Gastroesophageal sphincter (tissue), 4 donors: ENCODE measurements around the gene ARMC12. TPM values are rescaled to one million over a fixed set of nuclear protein-coding genes. Genes with fewer than 3 reads are reported as not detected.

Experiments used
- ATAC-seq: fragments of 150-250 bp; one replicate; pipeline ENCODE4 v1.9.1; 2016; ENCODE audit warnings: mild to moderate bottlenecking, moderate library complexity
- H3K27ac ChIP-seq, 4 donors: fragments of 200-600 bp; sonication (generic) in 3 of 4; 1 replicate in 3 of 4; 2 replicates in 1 of 4; pipeline ENCODE4 v1.5.1; 2016 to 2019
- H3K27me3 ChIP-seq: fragments of 200-600 bp; sonication (generic); one replicate; pipeline ENCODE4 v1.5.1; 2019
- H3K36me3 ChIP-seq, 2 donors: fragments of 200-600 bp; sonication (generic); one replicate each; pipeline ENCODE4 v1.5.1; 2019; ENCODE audit warnings: control low read depth in 1 of 2
- H3K4me1 ChIP-seq, 3 donors: fragments of 200-600 bp; sonication (generic); 1 replicate in 2 of 3; 2 replicates in 1 of 3; pipeline ENCODE4 v1.5.1; 2016 to 2019; ENCODE audit warnings: control low read depth in 2 of 3
- H3K4me3 ChIP-seq, 2 donors: fragments of 200-600 bp; sonication (generic); one replicate each; pipeline ENCODE4 v1.5.1; 2019; ENCODE audit warnings: mild to moderate bottlenecking in 1 of 2, moderate library complexity in 1 of 2
- H3K9me3 ChIP-seq, 3 donors: fragments of 200-600 bp; sonication (generic); one replicate each; pipeline ENCODE4 v1.5.1; 2017 to 2019; ENCODE audit warnings: control low read depth in 2 of 3
- EP300 ChIP-seq: sonication (generic); formaldehyde crosslinking; IDR thresholded peaks from one replicate; pipeline ENCODE4 v1.6.1; 2017; ENCODE audit warnings: antibody characterized with exemption, mild to moderate bottlenecking
- POLR2A ChIP-seq, 2 donors: fragments of 450-650 bp; IDR thresholded peaks; one replicate each; pipeline ENCODE4 v1.6.1; 2017; ENCODE audit warnings: antibody characterized with exemption in 2 of 2, mild to moderate bottlenecking in 2 of 2, moderate library complexity in 1 of 2
- POLR2AphosphoS5 ChIP-seq: sonication (generic); formaldehyde crosslinking; IDR thresholded peaks from one replicate; pipeline ENCODE4 v1.6.1; 2017; ENCODE audit warnings: antibody characterized with exemption
- whole genome bisulfite sequencing, 2 donors: methylation state at CpG; one replicate each; pipeline ENCODE4 v1.1.5; 2018; ENCODE audit warnings: low coverage in 1 of 2; 5-methylcytosine and 5-hydroxymethylcytosine counted together
- total RNA-seq, 4 donors: library from RNA; depleted of rRNA; stranded (reverse); fragments of >200 nt; gene quantifications; one replicate each; pipeline ENCODE4 v1.1.0, GENCODE V29; 2016
- TF ChIP-seq, protein P1 (sequence below), 4 experiments: fragments of 200-600 bp in 2 of 4; fragments of 450-650 bp in 2 of 4; sonication (generic) in 1 of 4; IDR thresholded peaks; one replicate each; pipeline ENCODE4 v1.5.1; 2017 to 2019; ENCODE audit warnings: antibody characterized with exemption in 4 of 4, mild to moderate bottlenecking in 2 of 4, moderate library complexity in 2 of 4

The ARMC12 gene
- total RNA-seq, 4 donors from 2014 or later, result 0.54 to 1.5 TPM; not detected in 2

DNA sequence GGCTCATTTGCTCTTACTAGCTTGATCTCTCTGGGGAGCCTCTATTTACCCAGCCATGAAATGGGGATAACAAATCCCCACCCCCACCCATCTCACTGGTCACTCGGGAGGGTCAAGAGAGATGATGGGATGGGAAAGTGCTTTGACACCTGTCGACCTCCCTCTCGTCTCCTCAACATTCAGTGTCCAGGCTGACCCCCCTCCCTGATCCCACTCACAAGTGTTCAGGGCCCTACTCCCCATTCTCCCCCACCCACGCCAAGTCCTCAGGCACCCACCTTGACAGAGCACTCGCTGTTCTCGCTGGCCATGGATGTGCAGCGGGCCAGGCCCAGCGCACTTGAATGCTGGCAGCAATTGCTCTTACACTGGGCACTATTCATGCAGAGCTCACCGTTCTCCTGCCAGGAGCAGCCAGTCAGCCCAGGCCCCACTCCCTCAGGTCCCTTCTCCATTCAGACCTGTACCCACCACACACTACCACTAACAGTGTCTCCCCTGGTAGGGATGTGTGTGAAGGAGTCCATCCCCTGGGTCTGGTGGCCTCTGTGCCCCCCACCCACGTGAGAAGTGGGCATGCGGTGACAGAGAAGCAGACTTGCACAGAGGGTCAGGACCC is 58.7 kb downstream of the ARMC12 start:
- no peaks in the 10 kb centered on the region for H3K4me1 ChIP-seq
- H3K9me3 ChIP-seq, result no peaks in the 10 kb centered on the region
- no peaks in the 10 kb centered on the region for H3K36me3 ChIP-seq
- TF ChIP-seq EP300 (no peak), POLR2A (IDR thresholded peaks at IDR 0.05) (no peak), POLR2AphosphoS5 (no peak)
- TF ChIP-seq, protein P1, sequence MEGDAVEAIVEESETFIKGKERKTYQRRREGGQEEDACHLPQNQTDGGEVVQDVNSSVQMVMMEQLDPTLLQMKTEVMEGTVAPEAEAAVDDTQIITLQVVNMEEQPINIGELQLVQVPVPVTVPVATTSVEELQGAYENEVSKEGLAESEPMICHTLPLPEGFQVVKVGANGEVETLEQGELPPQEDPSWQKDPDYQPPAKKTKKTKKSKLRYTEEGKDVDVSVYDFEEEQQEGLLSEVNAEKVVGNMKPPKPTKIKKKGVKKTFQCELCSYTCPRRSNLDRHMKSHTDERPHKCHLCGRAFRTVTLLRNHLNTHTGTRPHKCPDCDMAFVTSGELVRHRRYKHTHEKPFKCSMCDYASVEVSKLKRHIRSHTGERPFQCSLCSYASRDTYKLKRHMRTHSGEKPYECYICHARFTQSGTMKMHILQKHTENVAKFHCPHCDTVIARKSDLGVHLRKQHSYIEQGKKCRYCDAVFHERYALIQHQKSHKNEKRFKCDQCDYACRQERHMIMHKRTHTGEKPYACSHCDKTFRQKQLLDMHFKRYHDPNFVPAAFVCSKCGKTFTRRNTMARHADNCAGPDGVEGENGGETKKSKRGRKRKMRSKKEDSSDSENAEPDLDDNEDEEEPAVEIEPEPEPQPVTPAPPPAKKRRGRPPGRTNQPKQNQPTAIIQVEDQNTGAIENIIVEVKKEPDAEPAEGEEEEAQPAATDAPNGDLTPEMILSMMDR (IDR thresholded peaks at IDR 0.05), result no peak
- no peak overlapping the region for H3K27ac ChIP-seq
- peaks cover 54% of the 10 kb centered on the region for H3K27me3 ChIP-seq
- no peak for ATAC-seq
- WGBS, 2 donors, result 84 to 93% methylated on average over 5 to 8 of the region's 11 CpGs
- no peak overlapping the region for H3K4me3 ChIP-seq

DNA sequence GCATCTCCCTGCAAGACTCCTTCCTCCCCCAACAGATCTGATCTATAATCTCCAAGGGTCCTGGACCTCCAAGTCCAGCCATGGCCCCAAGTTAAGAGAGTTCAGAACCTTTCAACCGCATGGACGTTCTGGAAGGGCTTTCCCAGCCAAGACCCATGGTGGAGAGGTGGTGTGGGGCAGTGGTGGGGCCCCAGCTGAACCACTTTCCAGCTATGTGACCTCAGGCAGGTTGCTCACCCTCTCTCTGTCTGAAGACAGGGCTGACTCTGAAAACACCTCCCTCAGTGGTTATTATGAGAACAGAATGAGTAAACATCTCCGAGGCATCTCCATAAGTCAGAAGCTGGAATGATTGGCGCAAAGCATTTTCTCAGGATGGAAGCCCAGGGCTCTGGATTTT is 59.4 kb downstream of the ARMC12 start:
- Histone ChIP-seq H3K9me3 (no peaks in the 10 kb centered on the region), H3K4me3 (no peak overlapping the region), H3K36me3 (no peaks in the 10 kb centered on the region), H3K27ac (no peak overlapping the region), H3K27me3 (peaks cover 47% of the 10 kb centered on the region), H3K4me1 (no peaks in the 10 kb centered on the region)
- TF ChIP-seq EP300 (no peak), POLR2A (IDR thresholded peaks at IDR 0.05) (no peak), POLR2AphosphoS5 (no peak)
- TF ChIP-seq, protein P1 (IDR thresholded peaks at IDR 0.05), result no peak
- 75 to 89% methylated on average over 4 of the region's 4 CpGs for WGBS, 2 donors
- ATAC-seq, result no peak

- H3K4me3 ChIP-seq, result no peak overlapping the region
- no peak overlapping the region for H3K27ac ChIP-seq
- no peak for TF ChIP-seq EP300
- ATAC-seq, result no peak
- 50 to 80% methylated on average over 2 to 7 of the region's 8 CpGs for whole genome bisulfite sequencing, 2 donors
- no peaks in the 10 kb centered on the region for H3K4me1 ChIP-seq
- H3K9me3 ChIP-seq, result no peaks in the 10 kb centered on the region
- no peaks in the 10 kb centered on the region for H3K36me3 ChIP-seq
- peaks cover 36% of the 10 kb centered on the region for H3K27me3 ChIP-seq
Observed at GRCh38 chr6:35797837-35798526, 61.1 kb downstream of the ARMC12 start.

Other genes with a start within 250 kb of the ARMC12 start
- gene TEAD3, start 240.0 kb upstream of the ARMC12 start, total RNA-seq, result 100 to 1,000 TPM in 1 of 4 donors, 10 to 100 TPM in 3; 58.3 to 122 (median 72.5) TPM
- gene TULP1, start 224.1 kb upstream of the ARMC12 start, total RNA-seq, result under 1 TPM in 1 of 4 donors, not detected in 3; 0.89 TPM
- 100 to 1,000 TPM; 453 to 676 (median 478) TPM for gene FKBP5, start 48.1 kb upstream of the ARMC12 start, total RNA-seq
- gene CLPSL2, start 39.6 kb downstream of the ARMC12 start, total RNA-seq, result not detected
- not detected for gene CLPSL1, start 44.0 kb downstream of the ARMC12 start, total RNA-seq
- not detected for gene CLPS, start 60.3 kb downstream of the ARMC12 start, total RNA-seq
- not detected for gene LHFPL5, start 68.3 kb downstream of the ARMC12 start, total RNA-seq
- gene SRPK1, start 184.1 kb downstream of the ARMC12 start, total RNA-seq, result 10 to 100 TPM; 32.2 to 45.0 (median 37.4) TPM